HepG2 (cell line): ENCODE results near the gene IL1B. TPM values are rescaled to one million over a fixed set of nuclear protein-coding genes. Genes with fewer than 3 reads are reported as not detected.

Experiments used
- AGO2 ChIP-seq: fragments of 200-400 bp; formaldehyde crosslinking; optimal IDR thresholded peaks from 2 replicates; pipeline ENCODE3; 2017; ENCODE audit warnings: mild to moderate bottlenecking, low read depth, low read length, moderate library complexity
- AKAP8 ChIP-seq: sonication (generic); formaldehyde crosslinking; IDR thresholded peaks from 2 replicates; pipeline ENCODE4 v1.5.1; 2020; ENCODE audit warnings: mild to moderate bottlenecking, missing genetic modification reagents
- FOXA3 ChIP-seq: IDR thresholded peaks from 2 replicates; pipeline ENCODE4 v1.6.1; 2016; ENCODE audit warnings: missing genetic modification reagents, missing compliant biosample characterization
- GTF3A ChIP-seq: sonication (generic); formaldehyde crosslinking; conservative IDR thresholded peaks from 2 replicates; pipeline ENCODE4 v1.4.0; 2020; ENCODE audit warnings: mild to moderate bottlenecking, missing genetic modification reagents
- HOXD1 ChIP-seq: sonication (generic); formaldehyde crosslinking; IDR thresholded peaks from 2 replicates; pipeline ENCODE4 v1.5.0; 2020; ENCODE audit warnings: missing genetic modification reagents
- KAT8 ChIP-seq: IDR thresholded peaks from 2 replicates; pipeline ENCODE4 v1.6.1; 2016; ENCODE audit warnings: missing genetic modification reagents, missing compliant biosample characterization
- NBN ChIP-seq: fragments of 450-650 bp; conservative IDR thresholded peaks from 2 replicates; pipeline ENCODE4 v1.6.1; 2017
- NCOR1 ChIP-seq: fragments of 200-600 bp; sonication (generic); IDR thresholded peaks from 2 replicates; pipeline ENCODE4 v1.7.0; 2017; ENCODE audit warnings: antibody characterized with exemption, low read length, borderline replicate concordance
- NFIB ChIP-seq: sonication (generic); formaldehyde crosslinking; IDR thresholded peaks from 2 replicates; pipeline ENCODE4 v1.9.0; 2021; ENCODE audit warnings: missing genetic modification reagents, mild to moderate bottlenecking, borderline replicate concordance
- RCOR2 ChIP-seq: IDR thresholded peaks from 2 replicates; pipeline ENCODE4 v1.6.1; 2016; ENCODE audit warnings: missing biosample characterization, missing genetic modification reagents
- TCF12 ChIP-seq, 2 experiments: fragments of 450-650 bp in 1 of 2; sonication (generic) in 1 of 2; formaldehyde crosslinking in 1 of 2; IDR thresholded peaks; 2 replicates each; pipeline versions ENCODE4 v1.6.1 to v1.8.0; 2017 to 2022; ENCODE audit warnings: antibody characterized with exemption in 1 of 2, mild to moderate bottlenecking in 1 of 2, missing genetic modification reagents in 1 of 2, moderate library complexity in 1 of 2
- WIZ ChIP-seq: sonication (generic); formaldehyde crosslinking; IDR thresholded peaks from 2 replicates; pipeline ENCODE4 v1.5.1; 2020; ENCODE audit warnings: mild to moderate bottlenecking, missing genetic modification reagents
- ZBTB7B ChIP-seq: sonication (generic); formaldehyde crosslinking; IDR thresholded peaks from 2 replicates; pipeline ENCODE4 v1.4.0; 2020; ENCODE audit warnings: missing genetic modification reagents
- ZNF543 ChIP-seq: sonication (generic); formaldehyde crosslinking; IDR thresholded peaks from 2 replicates; pipeline ENCODE4 v1.4.0; 2020; ENCODE audit warnings: mild to moderate bottlenecking, missing genetic modification reagents
- ZNF678 ChIP-seq: sonication (generic); formaldehyde crosslinking; IDR thresholded peaks from 2 replicates; pipeline ENCODE4 v1.4.0; 2020; ENCODE audit warnings: mild to moderate bottlenecking, missing genetic modification reagents
- polyA plus RNA-seq, 8 experiments: library from polyadenylated mRNA; depleted of rRNA in 3 of 8; stranded (reverse) in 7 of 8; unstranded in 1 of 8; fragments of >200 nt; fragmentation: Illumina TruSeq in 4 of 8; extraction: Trizol in 4 of 8; gene quantifications; 2 replicates each; pipeline versions ENCODE4 v1.2.1 to v1.2.3, GENCODE V29; 2011 to 2016; ENCODE audit warnings: low read depth in 4 of 8, missing spikeins in 1 of 8, mixed read lengths in 1 of 8; ENCODE audit not compliant: insufficient read depth in 1 of 8
- total RNA-seq, 5 experiments: library from RNA; depleted of rRNA; stranded (reverse); fragments of >200 nt; fragmentation: Illumina TruSeq; extraction: Trizol; gene quantifications; 2 replicates each; pipeline ENCODE4 v1.2.3, GENCODE V29; 2016; ENCODE audit warnings: low read depth in 1 of 5
- TF ChIP-seq, protein P1 (sequence below): sonication (generic); formaldehyde crosslinking; IDR thresholded peaks from 2 replicates; pipeline ENCODE4 v1.4.0; 2020; ENCODE audit warnings: missing genetic modification reagents
- TF ChIP-seq, protein P2 (sequence below): sonication (generic); formaldehyde crosslinking; IDR thresholded peaks from 2 replicates; pipeline ENCODE4 v1.4.0; 2020; ENCODE audit warnings: mild to moderate bottlenecking, missing genetic modification reagents
- TF ChIP-seq, protein P3 (sequence below): sonication (generic); formaldehyde crosslinking; IDR thresholded peaks from 2 replicates; pipeline ENCODE4 v1.9.0; 2021; ENCODE audit warnings: missing genetic modification reagents, mild to moderate bottlenecking, borderline replicate concordance

Gene IL1B
- total and polyA plus RNA-seq, 2 of the 13 experiments (the other 11 are each of a cell fraction or from before 2014, with no cell fraction given) = 0.18 TPM; not detected in 1

DNA sequence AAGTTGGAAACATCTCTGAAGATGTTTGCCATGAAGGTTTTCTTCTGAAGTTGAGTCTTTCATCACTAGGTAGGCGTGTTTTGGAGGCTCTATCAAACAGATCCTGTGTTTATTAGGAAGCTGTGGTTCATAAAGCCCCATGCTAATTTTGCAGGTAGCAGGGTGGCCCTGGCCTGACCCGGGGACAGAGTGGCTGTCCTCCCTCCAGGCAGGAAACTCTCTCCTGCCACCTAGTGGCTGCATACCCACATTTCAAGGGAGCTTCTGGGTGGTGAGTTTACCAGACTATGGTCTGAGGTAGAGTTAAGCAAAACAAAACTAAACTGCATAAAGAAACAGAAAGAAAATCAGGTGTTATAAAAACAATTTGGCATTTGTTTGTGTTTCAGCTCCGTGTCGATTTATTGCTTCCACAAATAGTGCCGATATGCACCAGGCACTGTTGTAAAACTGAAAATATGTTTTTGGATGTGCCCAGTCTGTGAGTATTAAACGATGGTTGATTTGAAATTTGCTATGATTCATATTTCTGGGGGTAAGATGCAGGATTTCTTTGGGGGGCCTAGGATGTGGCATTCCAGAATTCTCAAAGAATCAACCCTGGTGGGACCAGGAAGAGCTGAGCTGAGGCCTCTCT, 48.4 kb upstream of the IL1B start (continued):
- TF ChIP-seq, protein P1, sequence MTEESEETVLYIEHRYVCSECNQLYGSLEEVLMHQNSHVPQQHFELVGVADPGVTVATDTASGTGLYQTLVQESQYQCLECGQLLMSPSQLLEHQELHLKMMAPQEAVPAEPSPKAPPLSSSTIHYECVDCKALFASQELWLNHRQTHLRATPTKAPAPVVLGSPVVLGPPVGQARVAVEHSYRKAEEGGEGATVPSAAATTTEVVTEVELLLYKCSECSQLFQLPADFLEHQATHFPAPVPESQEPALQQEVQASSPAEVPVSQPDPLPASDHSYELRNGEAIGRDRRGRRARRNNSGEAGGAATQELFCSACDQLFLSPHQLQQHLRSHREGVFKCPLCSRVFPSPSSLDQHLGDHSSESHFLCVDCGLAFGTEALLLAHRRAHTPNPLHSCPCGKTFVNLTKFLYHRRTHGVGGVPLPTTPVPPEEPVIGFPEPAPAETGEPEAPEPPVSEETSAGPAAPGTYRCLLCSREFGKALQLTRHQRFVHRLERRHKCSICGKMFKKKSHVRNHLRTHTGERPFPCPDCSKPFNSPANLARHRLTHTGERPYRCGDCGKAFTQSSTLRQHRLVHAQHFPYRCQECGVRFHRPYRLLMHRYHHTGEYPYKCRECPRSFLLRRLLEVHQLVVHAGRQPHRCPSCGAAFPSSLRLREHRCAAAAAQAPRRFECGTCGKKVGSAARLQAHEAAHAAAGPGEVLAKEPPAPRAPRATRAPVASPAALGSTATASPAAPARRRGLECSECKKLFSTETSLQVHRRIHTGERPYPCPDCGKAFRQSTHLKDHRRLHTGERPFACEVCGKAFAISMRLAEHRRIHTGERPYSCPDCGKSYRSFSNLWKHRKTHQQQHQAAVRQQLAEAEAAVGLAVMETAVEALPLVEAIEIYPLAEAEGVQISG (CRISPR knock-in tag) = 0 out of 2 replicates have a peak, but pooled peaks have one; percentile 24
- TF ChIP-seq AGO2 = no peak
- no peak for TF ChIP-seq ZBTB7B (CRISPR knock-in tag)
- no peak for TF ChIP-seq HOXD1
- TF ChIP-seq NCOR1 = no peak
- no peak for TF ChIP-seq GTF3A
- no peak for TF ChIP-seq RCOR2 (CRISPR knock-in tag)
- TF ChIP-seq NBN = no peak
- TF ChIP-seq TCF12 (IDR thresholded peaks at IDR 0.05) = no peak
- no peak for TF ChIP-seq TCF12 (CRISPR knock-in tag; IDR thresholded peaks at IDR 0.05)
- no peak for TF ChIP-seq AKAP8 (CRISPR knock-in tag)
- TF ChIP-seq NFIB (CRISPR knock-in tag) = no peak
- no peak for TF ChIP-seq ZNF543
- no peak for TF ChIP-seq WIZ
- TF ChIP-seq, protein P2, sequence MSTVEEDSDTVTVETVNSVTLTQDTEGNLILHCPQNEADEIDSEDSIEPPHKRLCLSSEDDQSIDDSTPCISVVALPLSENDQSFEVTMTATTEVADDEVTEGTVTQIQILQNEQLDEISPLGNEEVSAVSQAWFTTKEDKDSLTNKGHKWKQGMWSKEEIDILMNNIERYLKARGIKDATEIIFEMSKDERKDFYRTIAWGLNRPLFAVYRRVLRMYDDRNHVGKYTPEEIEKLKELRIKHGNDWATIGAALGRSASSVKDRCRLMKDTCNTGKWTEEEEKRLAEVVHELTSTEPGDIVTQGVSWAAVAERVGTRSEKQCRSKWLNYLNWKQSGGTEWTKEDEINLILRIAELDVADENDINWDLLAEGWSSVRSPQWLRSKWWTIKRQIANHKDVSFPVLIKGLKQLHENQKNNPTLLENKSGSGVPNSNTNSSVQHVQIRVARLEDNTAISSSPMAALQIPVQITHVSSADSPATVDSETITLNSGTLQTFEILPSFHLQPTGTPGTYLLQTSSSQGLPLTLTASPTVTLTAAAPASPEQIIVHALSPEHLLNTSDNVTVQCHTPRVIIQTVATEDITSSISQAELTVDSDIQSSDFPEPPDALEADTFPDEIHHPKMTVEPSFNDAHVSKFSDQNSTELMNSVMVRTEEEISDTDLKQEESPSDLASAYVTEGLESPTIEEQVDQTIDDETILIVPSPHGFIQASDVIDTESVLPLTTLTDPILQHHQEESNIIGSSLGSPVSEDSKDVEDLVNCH (CRISPR knock-in tag) = no peak
- TF ChIP-seq, protein P3, sequence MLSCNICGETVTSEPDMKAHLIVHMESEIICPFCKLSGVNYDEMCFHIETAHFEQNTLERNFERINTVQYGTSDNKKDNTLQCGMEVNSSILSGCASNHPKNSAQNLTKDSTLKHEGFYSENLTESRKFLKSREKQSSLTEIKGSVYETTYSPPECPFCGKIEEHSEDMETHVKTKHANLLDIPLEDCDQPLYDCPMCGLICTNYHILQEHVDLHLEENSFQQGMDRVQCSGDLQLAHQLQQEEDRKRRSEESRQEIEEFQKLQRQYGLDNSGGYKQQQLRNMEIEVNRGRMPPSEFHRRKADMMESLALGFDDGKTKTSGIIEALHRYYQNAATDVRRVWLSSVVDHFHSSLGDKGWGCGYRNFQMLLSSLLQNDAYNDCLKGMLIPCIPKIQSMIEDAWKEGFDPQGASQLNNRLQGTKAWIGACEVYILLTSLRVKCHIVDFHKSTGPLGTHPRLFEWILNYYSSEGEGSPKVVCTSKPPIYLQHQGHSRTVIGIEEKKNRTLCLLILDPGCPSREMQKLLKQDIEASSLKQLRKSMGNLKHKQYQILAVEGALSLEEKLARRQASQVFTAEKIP (CRISPR knock-in tag) = no peak
- no peak for TF ChIP-seq ZNF678
- TF ChIP-seq KAT8 (CRISPR knock-in tag) = no peak
- peak; percentile 39; the same call in 1 of the 2 replicates for TF ChIP-seq FOXA3 (CRISPR knock-in tag)
